ENCODE data around the gene MAGEF1.

Gene MAGEF1

DNA sequence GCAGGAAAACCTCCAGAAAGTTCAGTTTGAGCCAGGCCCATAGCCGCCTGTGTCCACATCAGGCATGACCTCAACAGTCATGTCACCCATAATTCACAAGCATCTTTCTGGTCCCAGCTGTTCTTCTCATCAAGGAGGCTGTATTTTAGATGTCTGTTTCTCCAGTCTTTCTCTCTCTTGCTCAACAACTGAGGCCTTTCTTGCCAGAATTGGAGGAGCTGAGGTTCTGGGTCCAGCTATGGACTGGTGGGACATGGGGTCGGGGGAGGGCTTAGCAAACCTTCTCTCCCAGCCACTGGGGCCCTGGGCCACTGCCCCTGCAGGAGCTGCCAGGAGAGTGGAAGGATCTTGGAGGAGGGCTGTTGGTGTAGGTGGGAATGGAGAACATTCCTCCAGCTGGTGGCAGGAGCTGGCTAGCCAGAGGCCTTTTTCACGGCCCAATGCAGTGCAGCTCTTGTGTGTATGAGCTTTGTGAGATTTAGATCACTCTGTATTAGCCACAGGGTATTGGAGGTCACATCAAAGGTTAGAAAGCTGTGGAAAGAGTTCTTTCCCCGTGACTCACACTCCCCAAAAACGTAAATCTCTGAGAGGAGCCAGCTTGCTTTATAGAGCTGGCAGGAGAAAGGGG, 23.5 kb downstream of the MAGEF1 start:
- no peak for DNase-seq

DNA sequence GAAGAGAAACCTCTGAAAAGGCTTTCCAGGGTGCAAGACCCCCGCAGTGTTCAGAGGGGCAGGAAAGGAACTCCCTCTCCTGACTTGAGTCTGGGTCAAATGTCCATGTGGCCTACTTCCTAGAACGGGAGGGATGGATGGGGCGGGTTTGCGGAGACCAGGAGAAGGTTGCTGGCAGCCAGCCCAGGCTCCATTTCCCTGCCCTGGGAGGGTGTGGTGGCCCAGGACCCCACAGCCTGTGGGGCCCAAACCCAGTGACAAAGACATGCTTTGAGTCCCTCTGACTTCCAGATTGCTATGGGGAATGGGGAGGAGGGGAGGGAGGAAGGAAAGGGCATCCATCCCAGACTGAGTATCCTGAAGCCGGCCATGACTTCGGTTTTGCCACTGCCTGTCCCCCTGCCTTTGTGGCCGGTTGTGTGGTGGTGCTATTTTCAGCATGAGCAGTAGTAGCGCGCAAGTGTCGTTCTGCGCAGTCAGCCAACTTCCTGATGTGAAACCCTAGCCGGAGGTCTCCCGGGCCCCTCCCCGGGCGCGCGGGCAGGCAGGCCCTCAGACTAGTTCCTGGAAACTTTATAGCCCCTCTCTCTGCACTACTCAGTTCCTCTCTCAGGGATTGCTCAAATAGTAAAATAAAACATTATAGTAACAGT, 24.4 kb downstream of the MAGEF1 start:
- peak; percentile 39 to 44 for DNase-seq

GRCh38 chr3:184685646-184686045, 26.2 kb downstream of the MAGEF1 start:
- DNase-seq = no peak

DNA sequence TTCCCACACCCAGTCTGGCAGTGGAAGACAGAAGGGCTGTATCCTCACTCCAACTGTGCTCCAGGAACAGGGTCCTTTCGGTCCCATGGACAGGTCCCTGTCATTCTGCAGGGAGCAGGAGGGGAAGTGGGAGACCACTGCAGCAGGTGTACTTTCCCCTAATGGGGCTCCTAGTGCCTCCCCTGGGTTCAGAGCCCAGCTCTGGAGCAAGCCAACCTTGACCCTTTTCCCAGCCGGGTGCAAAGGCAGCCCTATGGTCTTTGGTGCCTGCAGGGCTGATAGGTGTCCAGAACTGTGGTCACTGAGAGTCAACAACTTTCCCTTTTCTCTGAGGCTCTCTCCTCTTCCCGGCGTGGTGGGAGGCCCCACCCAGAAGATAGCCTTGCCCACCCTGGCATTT, 26.8 kb downstream of the MAGEF1 start:
- DNase-seq = no peak

DNA sequence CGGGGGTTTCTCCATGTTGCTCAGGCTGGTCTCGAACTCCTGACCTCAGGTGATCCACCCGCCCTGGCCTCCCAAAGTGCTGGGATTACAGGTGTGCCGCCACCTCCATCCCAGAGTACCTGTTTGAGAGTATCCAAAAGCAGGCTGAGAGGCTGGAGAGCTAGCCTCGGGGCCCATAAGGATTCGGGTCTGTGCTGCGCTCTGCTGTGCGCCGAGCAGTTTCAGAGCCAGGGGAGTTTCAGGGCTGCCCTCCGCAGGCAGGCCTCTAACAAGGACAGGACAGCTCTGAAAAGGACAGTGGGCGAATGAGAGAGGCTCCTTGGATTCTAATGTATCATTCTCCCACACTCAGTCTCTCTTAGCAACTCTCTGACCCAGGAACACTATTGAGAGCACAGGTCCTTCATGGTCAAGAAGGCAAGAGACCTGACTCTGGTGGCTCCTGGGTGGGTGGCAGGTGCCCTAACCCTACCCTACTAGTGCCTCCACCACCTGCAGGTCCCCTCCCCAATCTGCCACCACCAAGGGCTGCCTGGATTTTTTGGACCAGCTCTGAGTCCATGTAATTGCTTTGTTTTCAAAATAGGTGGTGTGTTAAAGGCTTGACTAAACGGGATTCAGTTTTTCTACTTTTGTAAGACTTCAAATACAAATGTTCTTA, 27.8 kb downstream of the MAGEF1 start:
- DNase-seq = no peak

- no peak for DNase-seq
Measured at GRCh38 chr3:184683234-184683633, 28.6 kb downstream of the MAGEF1 start.

GRCh38 chr3:184682671-184683070, 29.2 kb downstream of the MAGEF1 start:
- no peak for DNase-seq

GRCh38 chr3:184680385-184681345, 31.2 kb downstream of the MAGEF1 start:
- no peak for DNase-seq

DNA sequence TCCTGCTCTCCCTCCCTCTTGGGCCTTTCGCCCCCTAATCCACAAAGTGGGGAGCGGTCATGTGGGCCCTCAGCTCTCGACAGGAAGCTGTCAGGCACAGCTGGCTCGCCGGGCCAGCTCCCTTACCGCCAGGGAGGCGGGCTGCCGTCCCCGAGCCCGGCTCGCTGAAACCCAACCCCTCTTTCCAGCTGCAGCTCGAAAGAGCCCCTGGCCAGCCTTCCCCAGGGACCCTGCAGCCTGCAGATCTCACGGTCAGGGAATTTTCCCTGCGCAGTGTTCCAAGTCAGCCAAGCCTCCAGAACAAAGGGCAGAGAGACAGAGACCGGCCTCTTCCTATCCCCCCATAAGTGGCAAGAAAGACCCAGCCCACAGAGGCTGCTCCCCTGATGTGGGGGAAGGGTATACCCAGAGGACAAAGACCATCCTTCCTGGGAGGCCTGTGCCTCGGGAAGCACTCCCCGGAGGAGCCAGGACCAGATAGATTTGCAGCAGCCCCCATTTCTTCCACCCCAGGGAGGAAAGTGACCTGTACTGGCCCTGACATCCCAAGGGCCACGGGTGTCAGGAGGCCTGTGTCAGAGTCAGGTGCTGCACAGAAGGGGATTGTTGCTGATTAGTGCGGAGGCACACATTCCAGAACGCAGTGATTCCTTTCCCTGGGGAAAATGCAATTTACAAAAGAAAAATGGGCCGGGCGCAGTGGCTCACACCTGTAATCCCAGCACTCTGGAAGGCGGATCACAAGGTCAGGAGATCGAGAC, 32.6 kb downstream of the MAGEF1 start:
- DNase-seq = no peak

DNA sequence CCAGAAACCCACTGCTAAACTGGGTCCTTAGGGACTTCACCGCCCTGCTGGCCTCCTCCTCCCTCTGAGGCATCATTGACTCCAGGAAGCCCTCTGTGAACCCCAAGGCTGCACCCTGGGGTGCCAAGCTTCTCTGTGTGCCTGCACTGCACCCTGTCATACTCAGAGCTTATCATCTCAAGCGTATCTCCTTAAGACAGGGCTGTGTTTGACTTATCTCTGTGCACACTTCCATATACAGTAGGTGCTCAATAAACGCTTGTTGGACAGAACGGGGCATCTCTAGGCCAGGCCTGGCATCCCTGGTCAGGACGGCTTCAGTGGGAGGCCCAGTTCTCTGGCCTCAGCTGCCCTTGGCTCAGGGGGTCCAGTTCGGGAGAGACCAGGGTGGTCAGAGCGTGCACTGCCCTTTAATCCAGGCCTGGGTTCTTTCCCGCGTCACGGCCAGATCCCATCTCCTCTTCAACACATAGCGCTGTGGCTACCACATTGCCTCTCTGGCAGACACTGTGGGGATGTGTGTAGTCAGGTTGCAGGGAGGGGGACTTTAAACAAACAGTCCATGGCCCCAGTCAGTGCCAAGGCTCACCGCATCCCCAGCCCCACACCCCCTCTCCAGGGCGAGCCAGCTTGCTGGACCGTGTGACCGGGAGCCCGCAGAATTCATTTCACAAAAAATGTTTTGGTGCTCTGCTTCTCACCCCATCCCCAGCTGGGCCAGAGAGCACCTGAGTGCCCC, 33.4 kb downstream of the MAGEF1 start:
- DNase-seq = no peak

DNA sequence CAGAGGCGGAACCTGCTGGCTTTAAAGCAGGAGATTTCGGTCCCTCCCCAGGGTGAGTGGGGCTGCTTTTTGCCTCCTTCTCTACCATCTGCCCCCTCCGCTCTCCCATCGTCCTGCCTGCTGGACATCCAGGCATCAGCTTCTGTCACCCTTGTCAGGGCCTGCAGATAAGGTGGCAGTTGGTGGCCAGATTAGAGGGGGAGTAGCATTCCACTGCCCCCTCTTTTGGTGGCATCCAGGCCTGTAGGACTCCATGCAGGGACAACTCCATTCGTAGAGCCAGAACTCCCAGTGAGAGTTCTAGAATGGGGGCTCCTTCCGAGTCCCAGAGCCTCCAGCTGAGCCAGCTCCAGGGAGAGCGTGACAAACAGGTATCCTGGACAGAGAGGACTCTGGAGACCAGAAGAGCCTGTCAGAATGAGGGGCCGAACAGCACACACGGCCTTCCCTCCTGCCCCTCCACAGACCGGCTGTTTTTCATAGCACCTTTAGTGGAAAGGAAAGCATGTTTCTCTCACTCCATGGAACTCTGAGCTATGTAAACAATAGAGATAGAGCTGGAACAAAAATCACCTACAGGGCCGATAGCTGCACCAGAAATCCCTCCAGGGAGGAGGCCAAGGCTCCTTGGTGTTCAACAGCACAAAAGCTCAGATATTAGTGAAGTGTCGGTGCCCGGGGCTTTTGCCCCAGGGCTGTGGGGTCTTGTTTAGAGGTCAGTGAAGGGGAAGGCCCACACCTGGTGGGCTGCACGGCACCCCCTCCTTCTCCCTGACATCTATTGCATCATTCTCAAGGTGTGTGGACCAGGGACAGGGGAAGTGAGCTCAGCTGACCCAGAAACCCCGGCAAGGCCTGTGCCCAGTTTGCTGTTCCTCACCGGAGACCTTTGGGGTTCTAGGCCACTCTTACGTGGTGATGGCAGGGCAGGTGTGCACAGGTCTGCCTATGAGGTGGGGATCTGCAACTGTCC, 34.2 kb downstream of the MAGEF1 start:
- DNase-seq = no peak

GRCh38 chr3:184676927-184677326, 34.9 kb downstream of the MAGEF1 start:
- DNase-seq = peak in 1 of 2 donors; percentile 19

GRCh38 chr3:184674626-184675025, 37.2 kb downstream of the MAGEF1 start:
- DNase-seq = no peak

- no peak for DNase-seq
Measured at GRCh38 chr3:184672977-184673870, 38.6 kb downstream of the MAGEF1 start.

- no peak for DNase-seq
Measured at GRCh38 chr3:184672335-184672734, 39.5 kb downstream of the MAGEF1 start.

GRCh38 chr3:184670091-184670602, 41.7 kb downstream of the MAGEF1 start:
- DNase-seq = no peak

DNA sequence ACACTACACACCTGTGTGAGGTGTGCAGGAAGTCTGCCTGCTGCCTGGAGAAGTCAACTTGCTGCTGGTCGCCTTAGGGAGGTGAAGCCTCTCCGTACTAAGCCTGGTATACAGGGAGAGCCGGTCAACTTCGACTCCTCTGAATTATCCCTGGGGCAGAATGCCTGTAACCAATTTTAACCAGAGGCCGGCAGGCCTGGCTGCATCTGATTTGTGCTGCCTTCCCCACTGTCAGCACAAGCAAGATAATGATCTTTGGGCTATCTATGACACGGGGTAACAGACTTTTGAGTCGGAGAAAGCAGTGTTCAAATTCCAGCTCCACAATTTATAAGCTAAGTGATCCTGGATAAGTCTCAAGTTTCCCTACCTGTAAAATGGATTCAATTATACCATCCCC, 42.3 kb downstream of the MAGEF1 start:
- DNase-seq = no peak

DNA sequence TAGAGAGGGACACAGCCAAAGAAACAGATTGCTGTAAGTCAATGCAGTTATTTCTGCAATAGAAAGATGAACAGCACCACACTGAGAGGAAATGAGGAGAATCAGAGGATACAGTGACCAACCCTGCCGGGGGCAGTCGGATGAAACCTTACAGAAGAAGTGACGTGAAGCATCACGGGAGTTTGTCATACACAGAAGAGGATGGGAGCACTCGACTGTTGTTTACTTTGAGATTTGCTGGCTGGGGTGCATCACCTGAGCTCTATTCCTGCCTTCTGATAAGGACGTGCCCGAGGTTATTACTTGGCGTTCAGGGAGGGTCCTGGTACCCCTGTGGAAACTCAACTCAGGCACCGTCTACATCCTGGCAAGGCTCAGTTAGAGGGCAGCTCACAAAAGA, 45.4 kb downstream of the MAGEF1 start:
- no peak for DNase-seq

- no peak for DNase-seq
Measured at GRCh38 chr3:184665101-184665500, 46.8 kb downstream of the MAGEF1 start.
